IMR-90 (cell line): ENCODE results near the gene ATP6AP1. TPM values are rescaled to one million over a fixed set of nuclear protein-coding genes. Genes with fewer than 3 reads are reported as not detected.
A peak's percentile ranks its signal among the peaks of the same experiment; 100 is the strongest.

Experiments
- ATAC-seq: fragments of 200-7000 bp; cut with Tn5 transposase; 2 replicates; pipeline ENCODE4 v1.9.1; 2020; ENCODE audit warnings: low read depth, mild to moderate bottlenecking, moderate library complexity
- BruUV-seq: library from RNA; stranded (reverse); fragments of 400-500 nt; replicated peaks from 2 replicates; lab custom pipeline; 2021; lab: Mats Ljungman, UMichigan
- CTCF ChIA-PET: fragments of 300-600 bp; formaldehyde crosslinking; extraction: SDS; loops from one replicate; lab custom pipeline; 2021; ENCODE audit warnings: antibody characterized with exemption; lab: Yijun Ruan, JAX
- POLR2A ChIA-PET: fragments of 300-600 bp; sonication (Branson Sonifier 250); formaldehyde crosslinking; loops from one replicate; lab custom pipeline; 2022; ENCODE audit warnings: antibody characterized with exemption; ENCODE audit not compliant: unreplicated experiment; lab: Charles Lee
- DNase-seq: peaks from one replicate; pipeline ENCODE4 v3.0.0; 2013
- H2AFZ ChIP-seq: replicated peaks from 2 replicates; pipeline ENCODE3; 2013; ENCODE audit warnings: low read length, mild to moderate bottlenecking; ENCODE audit not compliant: poor library complexity
- H2AK5ac ChIP-seq: 2 replicates; pipeline ENCODE4 v1.6.1; 2013; ENCODE audit warnings: low read depth, low read length, inconsistent platforms
- H2AK9ac ChIP-seq: replicated peaks from 2 replicates; pipeline ENCODE3; 2013; ENCODE audit warnings: mild to moderate bottlenecking, low read depth, low read length, moderate library complexity; ENCODE audit not compliant: poor library complexity
- H2BK120ac ChIP-seq: 2 replicates; pipeline ENCODE4 v1.6.1; 2013; ENCODE audit warnings: low read depth, low read length, inconsistent platforms
- H2BK15ac ChIP-seq: 3 replicates; pipeline ENCODE4 v1.6.1; 2013; ENCODE audit warnings: low read depth, low read length, inconsistent platforms
- H2BK20ac ChIP-seq: 2 replicates; pipeline ENCODE4 v1.6.1; 2013; ENCODE audit warnings: low read depth, mild to moderate bottlenecking, inconsistent platforms, low read length, moderate library complexity
- H2BK5ac ChIP-seq: 2 replicates; pipeline ENCODE4 v1.6.1; 2013; ENCODE audit warnings: mild to moderate bottlenecking, low read depth, low read length, inconsistent platforms; ENCODE audit not compliant: poor library complexity, severe bottlenecking
- H3K14ac ChIP-seq: replicated peaks from 2 replicates; pipeline ENCODE4 v1.6.1; 2013; ENCODE audit warnings: low read depth, low read length, inconsistent platforms
- H3K18ac ChIP-seq: 2 replicates; pipeline ENCODE4 v1.6.1; 2013; ENCODE audit warnings: low read depth, low read length, control low read depth
- H3K23ac ChIP-seq: 2 replicates; pipeline ENCODE4 v1.6.1; 2013; ENCODE audit warnings: low read depth, low read length, inconsistent platforms
- H3K27ac ChIP-seq: 2 replicates; pipeline ENCODE4 v1.5.1; 2013; ENCODE audit warnings: mild to moderate bottlenecking, control low read depth, low read length; ENCODE audit not compliant: insufficient read depth
- H3K27me3 ChIP-seq: 2 replicates; pipeline ENCODE4 v1.6.1; 2013; ENCODE audit warnings: low read length; ENCODE audit not compliant: control insufficient read depth, insufficient read depth
- H3K36me3 ChIP-seq: 2 replicates; pipeline ENCODE4 v1.6.1; 2013; ENCODE audit warnings: low read length, mixed read lengths; ENCODE audit not compliant: control insufficient read depth, insufficient read depth
- H3K4ac ChIP-seq: 2 replicates; pipeline ENCODE4 v1.6.1; 2013; ENCODE audit warnings: low read depth, low read length, inconsistent platforms
- H3K4me1 ChIP-seq: 2 replicates; pipeline ENCODE4 v1.6.1; 2013; ENCODE audit warnings: low read length, mixed read lengths; ENCODE audit not compliant: control insufficient read depth, insufficient read depth
- H3K4me2 ChIP-seq: 2 replicates; pipeline ENCODE4 v1.6.1; 2013; ENCODE audit warnings: low read depth, mild to moderate bottlenecking, control low read depth, low read length, moderate library complexity
- H3K4me3 ChIP-seq: 2 replicates; pipeline ENCODE4 v1.5.1; 2013; ENCODE audit warnings: low read depth, mild to moderate bottlenecking, control low read depth, low read length, moderate library complexity; ENCODE audit not compliant: insufficient read depth
- H3K56ac ChIP-seq: 2 replicates; pipeline ENCODE4 v1.6.1; 2013; ENCODE audit warnings: low read length, inconsistent platforms; ENCODE audit not compliant: insufficient read depth; ENCODE audit errors: extremely low read depth
- H3K79me1 ChIP-seq, 2 experiments: 2 replicates each; pipeline ENCODE4 v1.6.1; 2013; ENCODE audit warnings: low read length in 2 of 2, inconsistent platforms in 1 of 2, low read depth in 1 of 2
- H3K9ac ChIP-seq: 2 replicates; pipeline ENCODE4 v1.6.1; 2013; ENCODE audit warnings: low read depth, low read length, control low read depth
- H3K9me1 ChIP-seq: 2 replicates; pipeline ENCODE4 v1.6.1; 2013; ENCODE audit warnings: low read length, inconsistent platforms; ENCODE audit not compliant: insufficient read depth
- H3K9me3 ChIP-seq: 2 replicates; pipeline ENCODE4 v1.6.1; 2013; ENCODE audit warnings: low read length; ENCODE audit not compliant: control insufficient read depth, insufficient read depth
- H4K20me1 ChIP-seq: 2 replicates; pipeline ENCODE4 v1.6.1; 2013; ENCODE audit warnings: low read length, inconsistent platforms; ENCODE audit not compliant: insufficient read depth
- H4K5ac ChIP-seq: 2 replicates; pipeline ENCODE4 v1.6.1; 2013; ENCODE audit warnings: mild to moderate bottlenecking, low read depth, low read length, control low read depth
- H4K8ac ChIP-seq, 2 experiments: 2 replicates each; pipeline ENCODE4 v1.6.1; 2013; ENCODE audit warnings: low read depth in 2 of 2, low read length in 2 of 2, control low read depth in 1 of 2, inconsistent platforms in 1 of 2
- H4K91ac ChIP-seq: 2 replicates; pipeline ENCODE4 v1.6.1; 2013; ENCODE audit warnings: low read depth, low read length, inconsistent platforms; ENCODE audit not compliant: insufficient read depth
- CHD1 ChIP-seq: IDR thresholded peaks from 2 replicates; pipeline ENCODE4 v1.6.1; 2012; ENCODE audit warnings: low read depth, low read length, improper control_type of control experiment
- MAFK ChIP-seq: IDR thresholded peaks from 2 replicates; pipeline ENCODE4 v1.6.1; 2012; ENCODE audit warnings: low read depth, low read length, improper control_type of control experiment
- MXI1 ChIP-seq: IDR thresholded peaks from 2 replicates; pipeline ENCODE4 v1.6.1; 2012; ENCODE audit warnings: low read depth, mild to moderate bottlenecking, low read length, moderate library complexity, borderline replicate concordance
- NFE2L2 ChIP-seq: fragments of 150-350 bp; IDR thresholded peaks from 2 replicates; pipeline ENCODE4 v1.6.1; 2016; ENCODE audit warnings: low read depth, mild to moderate bottlenecking, low read length
- RAD21 ChIP-seq: IDR thresholded peaks from 2 replicates; pipeline ENCODE4 v1.6.1; 2012; ENCODE audit warnings: low read length, improper control_type of control experiment
- SMC3 ChIP-seq: fragments of 150-350 bp; IDR thresholded peaks from 2 replicates; pipeline ENCODE4 v1.6.1; 2016; ENCODE audit warnings: low read depth, mild to moderate bottlenecking, antibody characterized with exemption, low read length, moderate library complexity
- WGBS, 2 experiments: methylation state at CpG; one replicate each; pipeline versions ENCODE4 v1.1.5 to v1.1.7; 2013; ENCODE audit warnings: missing lambda C conversion rate in 2 of 2; ENCODE audit not compliant: insufficient read length in 1 of 2; ENCODE audit errors: extremely low coverage in 2 of 2; 5-methylcytosine and 5-hydroxymethylcytosine counted together
- dilution Hi-C: fragments of 300-500 bp; cut with HindIII; formaldehyde crosslinking; loops from one replicate; pipeline ENCODE4 v1.14.3; 2018; ENCODE audit warnings: low sequenced_read_pairs; ENCODE audit not compliant: unreplicated experiment
- in situ Hi-C: fragments of 300-500 bp; cut with MboI; formaldehyde crosslinking; loops from 3 replicates; pipeline ENCODE4 v1.14.3; 2019; ENCODE audit warnings: low sequenced_read_pairs, inconsistent platforms, mixed read lengths
- intact Hi-C: fragments of 100-400 bp; cut with micrococcal nuclease; formaldehyde crosslinking; loops from 2 replicates; pipeline ENCODE4 v1.10.0; 2022
- polyA plus RNA-seq, 3 experiments: library from polyadenylated mRNA; depleted of rRNA; stranded (reverse); fragments of >200 nt; gene quantifications; 2 replicates each; pipeline ENCODE4 v1.2.3, GENCODE V29; 2012; ENCODE audit warnings: low replicate concordance in 1 of 3
- total RNA-seq: library from RNA; depleted of rRNA; stranded (reverse); fragments of >200 nt; gene quantifications from 2 replicates; pipeline ENCODE4 v1.2.3, GENCODE V29; 2012
- TF ChIP-seq, protein P1 (sequence below): fragments of 150-350 bp; IDR thresholded peaks from 2 replicates; pipeline ENCODE4 v1.6.1; 2017; ENCODE audit warnings: mild to moderate bottlenecking, antibody characterized with exemption, low read length, low read depth

ATP6AP1 gene
- total and polyA plus RNA-seq, 2 of the 4 experiments (the other 2 are of a cell fraction), result 13.8 to 96.7 TPM

DNA sequence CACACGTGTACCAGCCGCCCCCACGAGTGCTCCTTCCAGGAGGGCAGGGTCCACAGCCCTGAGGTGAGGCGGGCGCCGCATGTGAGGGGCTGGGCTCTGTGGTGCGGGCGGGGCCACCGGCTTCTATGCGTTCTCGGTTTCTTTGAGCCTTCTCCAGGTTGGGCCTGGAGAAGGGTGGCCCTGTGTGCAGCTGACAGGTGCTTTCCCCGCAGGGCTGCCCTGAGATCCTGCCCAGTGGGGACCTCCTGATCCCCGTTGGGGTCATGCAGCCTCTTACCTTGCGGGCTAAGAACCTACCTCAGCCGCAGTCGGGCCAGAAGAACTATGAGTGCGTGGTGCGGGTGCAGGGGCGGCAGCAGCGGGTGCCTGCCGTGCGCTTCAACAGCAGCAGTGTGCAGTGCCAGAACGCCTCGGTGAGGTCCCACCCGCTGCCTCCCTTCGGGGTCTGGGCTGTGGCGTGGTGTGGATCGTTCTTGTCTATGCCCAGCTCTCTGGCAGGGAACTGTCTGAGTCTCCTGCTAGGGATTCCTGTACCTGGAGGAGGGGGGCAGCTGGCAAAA is 36.4 kb downstream of the ATP6AP1 start:
- intact Hi-C loops (no loop called here), in situ Hi-C loops (no loop called here), dilution Hi-C loops (no loop called here)
- H3K79me1 ChIP-seq, result peaks cover 0 to 11% of the 10 kb centered on the region in 2 experiments; a peak in 3 of 4 replicates
- H3K4ac ChIP-seq, result no peak overlapping the region
- ChIA-PET CTCF (no interaction called here), POLR2A (interaction anchor here (0.6 kb wide), 1 partner anchor 12 kb away, joined by 3 read pairs; no protein-coding TSS in a partner anchor)
- no peak overlapping the region for H3K9ac ChIP-seq
- no TSS peak for BruUV-seq
- no peak overlapping the region for H3K18ac ChIP-seq
- H3K9me1 ChIP-seq, result no peaks in the 10 kb centered on the region
- H2BK120ac ChIP-seq, result no peak overlapping the region
- H3K23ac ChIP-seq, result no peak overlapping the region
- no peak overlapping the region for H2BK20ac ChIP-seq
- H4K20me1 ChIP-seq, result peaks cover 30% of the 10 kb centered on the region
- H2AFZ ChIP-seq, result peak overlapping the region; percentile 51
- H3K4me2 ChIP-seq, result no peak overlapping the region
- no peaks in the 10 kb centered on the region for H3K27me3 ChIP-seq
- no peak overlapping the region for H3K27ac ChIP-seq
- no peak overlapping the region for H2AK5ac ChIP-seq
- TF ChIP-seq NFE2L2 (no peak), MXI1 (no peak), MAFK (no peak), CHD1 (no peak), RAD21 (no peak), SMC3 (no peak)
- TF ChIP-seq, protein P1, sequence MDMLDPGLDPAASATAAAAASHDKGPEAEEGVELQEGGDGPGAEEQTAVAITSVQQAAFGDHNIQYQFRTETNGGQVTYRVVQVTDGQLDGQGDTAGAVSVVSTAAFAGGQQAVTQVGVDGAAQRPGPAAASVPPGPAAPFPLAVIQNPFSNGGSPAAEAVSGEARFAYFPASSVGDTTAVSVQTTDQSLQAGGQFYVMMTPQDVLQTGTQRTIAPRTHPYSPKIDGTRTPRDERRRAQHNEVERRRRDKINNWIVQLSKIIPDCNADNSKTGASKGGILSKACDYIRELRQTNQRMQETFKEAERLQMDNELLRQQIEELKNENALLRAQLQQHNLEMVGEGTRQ, result no peak
- no peak overlapping the region for H2BK5ac ChIP-seq
- 93% methylated on average over 17 of the region's 28 CpGs; no CpG with 5 or more reads in 1 of the 2 experiments for WGBS, 2 experiments
- no peak overlapping the region for H4K5ac ChIP-seq
- no peak overlapping the region for H3K56ac ChIP-seq
- no peak overlapping the region for H4K91ac ChIP-seq
- no peak overlapping the region for H2BK15ac ChIP-seq
- ATAC-seq (no peak), DNase-seq (no peak)
- H3K4me1 ChIP-seq, result peaks cover 4% of the 10 kb centered on the region; the same call in 1 of the 2 replicates
- no peak overlapping the region for H3K4me3 ChIP-seq
- H3K9me3 ChIP-seq, result no peaks in the 10 kb centered on the region; the same call in 1 of the 2 replicates
- peaks cover 82% of the 10 kb centered on the region for H3K36me3 ChIP-seq
- no peak overlapping the region for H2AK9ac ChIP-seq
- no peak overlapping the region for H4K8ac ChIP-seq
- no peak overlapping the region for H3K14ac ChIP-seq
